GM23248 (cell line): ENCODE results near the gene LSR. TPM values are rescaled to one million over a fixed set of nuclear protein-coding genes. Genes with fewer than 3 reads are reported as not detected.
A peak's percentile ranks its signal among the peaks of the same experiment; 100 is the strongest.

Experiments
- DNase-seq: peaks from one replicate; pipeline ENCODE4 v3.0.0-alpha.2; 2015
- H2AFZ ChIP-seq: fragments of 200-600 bp; sonication (generic); 2 replicates; pipeline ENCODE4 v1.6.1; 2016; ENCODE audit warnings: antibody characterized with exemption
- H3F3A ChIP-seq: fragments of 200-600 bp; sonication (generic); 2 replicates; pipeline ENCODE4 v1.6.1; 2016; ENCODE audit warnings: mild to moderate bottlenecking, antibody characterized with exemption, mixed run types; ENCODE audit not compliant: insufficient read depth
- H3K27ac ChIP-seq: fragments of 200-600 bp; sonication (generic); 2 replicates; pipeline ENCODE4 v1.5.1; 2016; ENCODE audit warnings: mild to moderate bottlenecking
- H3K27me3 ChIP-seq: fragments of 200-600 bp; sonication (generic); replicated peaks from 2 replicates; pipeline ENCODE4 v1.6.1; 2016; ENCODE audit warnings: mild to moderate bottlenecking; ENCODE audit not compliant: insufficient read depth
- H3K36me3 ChIP-seq: fragments of 200-600 bp; sonication (generic); 2 replicates; pipeline ENCODE4 v1.6.1; 2016; ENCODE audit warnings: low read depth, mild to moderate bottlenecking
- H3K4me1 ChIP-seq: fragments of 200-600 bp; sonication (generic); 2 replicates; pipeline ENCODE4 v1.6.1; 2016; ENCODE audit warnings: mild to moderate bottlenecking; ENCODE audit not compliant: insufficient read depth
- H3K4me2 ChIP-seq: fragments of 200-600 bp; sonication (generic); one replicate; pipeline ENCODE4 v1.6.1; 2016; ENCODE audit warnings: mild to moderate bottlenecking; ENCODE audit not compliant: unreplicated experiment
- H3K4me3 ChIP-seq: fragments of 200-600 bp; sonication (generic); 2 replicates; pipeline ENCODE4 v1.5.1; 2016; ENCODE audit warnings: mild to moderate bottlenecking
- H3K79me2 ChIP-seq: fragments of 200-600 bp; sonication (generic); 2 replicates; pipeline ENCODE4 v1.6.1; 2016; ENCODE audit warnings: mild to moderate bottlenecking; ENCODE audit not compliant: insufficient read depth
- H3K9ac ChIP-seq: fragments of 200-600 bp; sonication (generic); 2 replicates; pipeline ENCODE4 v1.6.1; 2016; ENCODE audit warnings: mild to moderate bottlenecking
- H3K9me2 ChIP-seq: fragments of 200-600 bp; sonication (generic); 2 replicates; pipeline ENCODE4 v1.6.1; 2016; ENCODE audit warnings: mixed run types, mild to moderate bottlenecking, moderate library complexity; ENCODE audit not compliant: insufficient read depth
- H3K9me3 ChIP-seq: fragments of 200-600 bp; sonication (generic); one replicate; pipeline ENCODE4 v1.6.1; 2017; ENCODE audit warnings: low read depth
- H4K20me1 ChIP-seq: fragments of 200-600 bp; sonication (generic); 2 replicates; pipeline ENCODE4 v1.6.0; 2016; ENCODE audit not compliant: insufficient read depth
- EZH2 ChIP-seq: fragments of 200-600 bp; sonication (generic); IDR thresholded peaks from 2 replicates; pipeline ENCODE4 v1.6.1; 2018; ENCODE audit warnings: antibody characterized with exemption, mild to moderate bottlenecking; ENCODE audit not compliant: insufficient read depth, poor library complexity, severe bottlenecking
- EZH2phosphoT487 ChIP-seq: fragments of 200-600 bp; sonication (generic); IDR thresholded peaks from 2 replicates; pipeline ENCODE4 v1.6.1; 2018; ENCODE audit warnings: antibody characterized with exemption, moderate library complexity, mild to moderate bottlenecking, low read depth; ENCODE audit not compliant: insufficient read depth
- WGBS, 2 experiments: methylation state at CpG; one replicate each; pipeline ENCODE4 v1.1.6; 2015 to 2017; ENCODE audit warnings: low lambda C conversion rate in 2 of 2, low coverage in 1 of 2; ENCODE audit errors: missing lambda C conversion rate in 2 of 2; 5-methylcytosine and 5-hydroxymethylcytosine counted together
- in situ Hi-C: fragments of 300-500 bp; cut with MboI; formaldehyde crosslinking; loops from 2 replicates; pipeline ENCODE4 v1.15.0; 2020
- polyA plus RNA-seq: library from polyadenylated mRNA; unstranded; fragments of >200 nt; fragmentation: Nextera tagmentation; extraction: Ambion mirVana; gene quantifications from 2 replicates; pipeline ENCODE4 v1.2.1, GENCODE V29; 2016
- total RNA-seq: library from RNA; depleted of rRNA; stranded (reverse); fragments of >200 nt; shearing (Covaris generic); gene quantifications from 2 replicates; pipeline ENCODE4 v1.2.3, GENCODE V29; 2014

The LSR gene
- total and polyA plus RNA-seq, 2 experiments from 2014 or later, result 2.7 TPM; not detected in 1

DNA sequence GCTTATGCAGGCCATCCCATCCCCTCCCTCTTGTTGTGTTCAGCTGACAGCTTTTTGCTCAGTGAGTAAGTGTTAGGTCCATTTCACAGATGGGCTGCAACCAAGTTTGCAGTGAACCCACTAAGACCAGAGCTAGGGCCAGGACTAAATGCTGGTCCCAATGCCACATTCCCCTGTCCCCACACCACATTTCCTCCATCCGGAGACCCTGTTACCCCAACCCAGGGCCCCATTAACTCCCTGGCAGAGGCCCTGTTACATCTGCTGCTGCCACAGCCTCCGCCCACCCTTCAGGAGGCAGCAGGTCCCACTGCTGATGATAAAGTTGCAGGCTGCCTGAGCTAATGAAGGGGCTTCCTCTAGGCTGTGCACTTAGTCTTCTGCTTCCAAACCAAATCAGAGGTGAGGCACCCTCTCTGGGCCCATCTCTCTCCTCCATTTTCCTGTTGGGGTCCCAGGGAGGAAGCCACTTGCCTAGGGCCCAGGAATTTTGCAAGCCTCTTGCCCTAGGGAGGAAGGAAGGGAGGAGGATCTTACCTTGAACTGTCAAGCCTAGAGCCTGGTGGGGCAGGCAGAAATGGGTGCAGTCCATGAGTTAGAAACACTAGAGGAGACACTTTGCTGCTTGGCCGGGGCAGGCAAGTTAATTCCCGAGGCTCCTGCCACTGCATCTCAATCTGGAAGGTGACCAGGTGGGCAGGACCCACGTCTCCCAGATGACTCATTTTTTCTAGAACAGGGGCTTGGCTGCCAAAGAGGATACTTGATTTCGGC, 16.5 kb downstream of the LSR start:
- Histone ChIP-seq H2AFZ (no peak overlapping the region), H3K27me3 (peaks cover 9% of the 10 kb centered on the region; the same call in 1 of the 2 replicates), H3K4me3 (no peak overlapping the region), H3F3A (no peaks in the 10 kb centered on the region), H3K4me1 (no peaks in the 10 kb centered on the region; the same call in 1 of the 2 replicates), H3K9ac (no peak overlapping the region), H3K9me3 (no peaks in the 10 kb centered on the region), H3K9me2 (no peaks in the 10 kb centered on the region), H3K79me2 (peaks cover 17% of the 10 kb centered on the region), H4K20me1 (no peaks in the 10 kb centered on the region), H3K27ac (no peak overlapping the region), H3K4me2 (no peak overlapping the region), H3K36me3 (no peaks in the 10 kb centered on the region)
- WGBS, 2 experiments, result 27 to 28% methylated on average over 6 of the region's 6 CpGs
- TF ChIP-seq EZH2phosphoT487 (no peak), EZH2 (no peak)
- DNase-seq, result peak; percentile 40
- in situ Hi-C loops, result no loop called here

DNA sequence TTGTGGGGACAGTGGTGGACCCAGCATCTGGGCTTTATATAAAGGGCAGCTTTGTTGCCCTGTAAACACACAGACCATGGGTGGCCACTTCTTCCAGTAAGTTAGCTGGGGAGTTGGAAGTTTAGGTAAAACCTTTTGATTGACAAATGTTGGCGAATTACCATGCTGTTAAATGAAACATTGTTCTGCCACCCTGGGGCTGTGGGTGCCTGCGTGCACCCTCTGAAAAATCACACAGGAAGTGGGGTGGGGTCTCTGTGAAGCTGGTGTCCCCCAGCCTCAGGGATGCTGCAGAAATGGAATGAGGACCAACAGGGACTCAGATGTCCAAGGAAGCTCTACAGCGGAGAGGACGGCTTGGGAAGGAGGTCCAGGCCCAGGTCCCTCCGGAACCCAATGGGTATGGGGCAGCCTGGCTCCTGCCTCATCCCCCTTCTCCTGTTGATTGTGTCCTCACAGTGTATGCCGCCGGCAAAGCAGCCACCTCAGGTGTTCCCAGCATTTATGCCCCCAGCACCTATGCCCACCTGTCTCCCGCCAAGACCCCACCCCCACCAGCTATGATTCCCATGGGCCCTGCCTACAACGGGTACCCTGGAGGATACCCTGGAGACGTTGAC, 17.2 kb downstream of the LSR start:
- no peak for DNase-seq
- H3K9me3 ChIP-seq, result no peaks in the 10 kb centered on the region
- no peak overlapping the region for H2AFZ ChIP-seq
- no peaks in the 10 kb centered on the region for H3F3A ChIP-seq
- peaks cover 6% of the 10 kb centered on the region; the same call in 1 of the 2 replicates for H3K27me3 ChIP-seq
- H3K4me1 ChIP-seq, result no peaks in the 10 kb centered on the region; the same call in 1 of the 2 replicates
- no peak overlapping the region for H3K4me3 ChIP-seq
- H3K27ac ChIP-seq, result no peak overlapping the region
- in situ Hi-C loops, result no loop called here
- no peak overlapping the region for H3K9ac ChIP-seq
- TF ChIP-seq EZH2, result no peak
- no peak for TF ChIP-seq EZH2phosphoT487
- no peak overlapping the region for H3K4me2 ChIP-seq
- H4K20me1 ChIP-seq, result no peaks in the 10 kb centered on the region
- no peaks in the 10 kb centered on the region for H3K9me2 ChIP-seq
- 0 out of 2 replicates have a peak, but pooled peaks cover 2% of the 10 kb centered on the region for H3K36me3 ChIP-seq
- peaks cover 22% of the 10 kb centered on the region for H3K79me2 ChIP-seq
- 88 to 89% methylated on average over 8 to 10 of the region's 10 CpGs for WGBS, 2 experiments

DNA sequence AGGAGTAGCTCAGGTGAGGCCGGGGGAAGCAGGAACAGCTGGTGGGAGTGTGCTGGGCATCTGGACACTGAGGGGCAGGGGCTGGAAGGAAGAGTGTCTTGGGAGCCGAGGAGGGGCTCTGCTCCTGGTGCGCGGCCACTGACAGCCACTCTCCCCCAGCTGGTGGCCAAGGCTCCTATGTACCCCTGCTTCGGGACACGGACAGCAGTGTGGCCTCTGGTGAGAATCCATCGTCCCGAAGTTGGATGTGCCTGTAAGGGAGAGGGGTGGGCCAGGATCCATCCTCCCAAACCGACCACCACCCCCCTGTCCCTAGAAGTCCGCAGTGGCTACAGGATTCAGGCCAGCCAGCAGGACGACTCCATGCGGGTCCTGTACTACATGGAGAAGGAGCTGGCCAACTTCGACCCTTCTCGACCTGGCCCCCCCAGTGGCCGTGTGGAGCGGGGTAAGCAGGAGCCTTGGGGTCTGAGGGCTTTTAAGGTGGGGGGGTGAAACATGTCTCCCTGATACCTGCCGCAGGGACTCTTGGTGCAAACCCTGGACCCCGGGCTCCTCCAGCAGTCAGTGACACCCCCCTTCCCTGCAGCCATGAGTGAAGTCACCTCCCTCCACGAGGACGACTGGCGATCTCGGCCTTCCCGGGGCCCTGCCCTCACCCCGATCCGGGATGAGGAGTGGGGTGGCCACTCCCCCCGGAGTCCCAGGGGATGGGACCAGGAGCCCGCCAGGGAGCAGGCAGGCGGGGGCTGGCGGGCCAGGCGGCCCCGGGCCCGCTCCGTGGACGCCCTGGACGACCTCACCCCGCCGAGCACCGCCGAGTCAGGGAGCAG, 17.9 kb downstream of the LSR start:
- WGBS, 2 experiments, result 37 to 48% methylated on average over 30 to 39 of the region's 39 CpGs
- Histone ChIP-seq H3K4me3 (peak overlapping the region; percentile 98), H3K9me2 (no peaks in the 10 kb centered on the region), H3K9ac (peak overlapping the region; percentile 96), H3K27me3 (peaks cover 6% of the 10 kb centered on the region; the same call in 1 of the 2 replicates), H3K4me1 (no peaks in the 10 kb centered on the region; the same call in 1 of the 2 replicates), H2AFZ (peak overlapping the region; percentile 88; the same call in 1 of the 2 replicates), H3K27ac (no peak overlapping the region), H3F3A (no peaks in the 10 kb centered on the region), H3K9me3 (no peaks in the 10 kb centered on the region), H4K20me1 (no peaks in the 10 kb centered on the region), H3K4me2 (peak overlapping the region; percentile 95), H3K79me2 (peaks cover 28% of the 10 kb centered on the region), H3K36me3 (0 out of 2 replicates have a peak, but pooled peaks cover 8% of the 10 kb centered on the region)
- in situ Hi-C loops, result no loop called here
- peak; percentile 48 for DNase-seq
- TF ChIP-seq EZH2 (no peak), EZH2phosphoT487 (no peak)

DNA sequence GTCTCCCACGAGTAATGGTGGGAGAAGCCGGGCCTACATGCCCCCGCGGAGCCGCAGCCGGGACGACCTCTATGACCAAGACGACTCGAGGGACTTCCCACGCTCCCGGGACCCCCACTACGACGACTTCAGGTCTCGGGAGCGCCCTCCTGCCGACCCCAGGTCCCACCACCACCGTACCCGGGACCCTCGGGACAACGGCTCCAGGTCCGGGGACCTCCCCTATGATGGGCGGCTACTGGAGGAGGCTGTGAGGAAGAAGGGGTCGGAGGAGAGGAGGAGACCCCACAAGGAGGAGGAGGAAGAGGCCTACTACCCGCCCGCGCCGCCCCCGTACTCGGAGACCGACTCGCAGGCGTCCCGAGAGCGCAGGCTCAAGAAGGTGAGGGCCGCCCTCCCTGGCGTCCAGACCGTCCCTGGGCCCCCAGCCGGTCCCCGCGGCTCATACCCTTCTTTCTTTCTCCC, 18.6 kb downstream of the LSR start:
- Histone ChIP-seq H4K20me1 (no peaks in the 10 kb centered on the region), H3K4me3 (peak overlapping the region; percentile 98), H3K4me1 (no peaks in the 10 kb centered on the region; the same call in 1 of the 2 replicates), H3K9ac (peak overlapping the region; percentile 96), H3K36me3 (0 out of 2 replicates have a peak, but pooled peaks cover 9% of the 10 kb centered on the region), H3K27me3 (peaks cover 6% of the 10 kb centered on the region; the same call in 1 of the 2 replicates), H2AFZ (peak overlapping the region; percentile 88), H3K9me3 (no peaks in the 10 kb centered on the region), H3K27ac (peak overlapping the region; percentile 74), H3F3A (no peaks in the 10 kb centered on the region), H3K79me2 (peaks cover 28% of the 10 kb centered on the region), H3K4me2 (peak overlapping the region; percentile 95), H3K9me2 (no peaks in the 10 kb centered on the region)
- WGBS, 2 experiments, result 2% methylated on average over 33 to 36 of the region's 40 CpGs
- peak; percentile 68 for DNase-seq
- in situ Hi-C loops, result no loop called here
- TF ChIP-seq EZH2phosphoT487, result no peak
- no peak for TF ChIP-seq EZH2
